Mucosa of descending colon (tissue), 3 donors: ENCODE measurements around the gene LRBA. TPM values are rescaled to one million over a fixed set of nuclear protein-coding genes. Genes with fewer than 3 reads are reported as not detected.

ENCODE experiments used
- ATAC-seq: fragments of 200-7000 bp; cut with Tn5 transposase; one replicate; pipeline ENCODE4 v1.9.1; 2020; ENCODE audit warnings: mild to moderate bottlenecking, moderate library complexity
- DNase-seq, 3 donors: peaks; one replicate each; pipeline ENCODE4 v3.0.0-alpha.2; 2020
- H3K36me3 ChIP-seq: fragments of 200-600 bp; one replicate; pipeline ENCODE4 v1.8.0; 2021; ENCODE audit warnings: low read depth, mild to moderate bottlenecking
- H3K4me1 ChIP-seq: fragments of 200-600 bp; one replicate; pipeline ENCODE4 v1.8.0; 2021; ENCODE audit warnings: low read depth, mild to moderate bottlenecking
- H3K4me3 ChIP-seq: fragments of 200-600 bp; one replicate; pipeline ENCODE4 v1.8.0; 2021; ENCODE audit warnings: mild to moderate bottlenecking
- H3K9me3 ChIP-seq: fragments of 200-600 bp; one replicate; pipeline ENCODE4 v1.8.0; 2021; ENCODE audit warnings: mild to moderate bottlenecking
- intact Hi-C, 2 donors: fragments of 100-400 bp; cut with DNase I in 1 of 2; cut with micrococcal nuclease in 1 of 2; formaldehyde crosslinking; loops; one replicate each; pipeline versions ENCODE4 v1.11.0 to v1.11.1; 2022; cut with DNase I, micrococcal nuclease
- total RNA-seq, 3 donors: library from RNA; stranded (reverse); fragmentation: NEBNext Ultra II Directional in 2 of 3; extraction: Animal tissue kit (Norgen Biotek cat#: 25700) in 2 of 3; gene quantifications; one replicate each; pipeline versions ENCODE4 v1.2.1 to v1.2.4, GENCODE V29; 2021 to 2023
- TF ChIP-seq, protein P1 (sequence below): fragments of 200-600 bp; IDR thresholded peaks from one replicate; pipeline ENCODE4 v1.8.0; 2022; ENCODE audit warnings: antibody characterized with exemption, mild to moderate bottlenecking
- donor health status: DM: no; HTN: no; CAD: no; lungs with moderate emphysema.
- donor health status: DM: no; HTN: no; CAD: no.
- donor health status: DM: no; HTN: yes; CAD: no.

The LRBA gene
- total RNA-seq, 3 donors from 2014 or later: 69.8 to 98.4 (median 76.2) TPM

GRCh38 chr4:150978738-150979575 is 36.1 kb downstream of the LRBA start:
- TF ChIP-seq, protein P1, sequence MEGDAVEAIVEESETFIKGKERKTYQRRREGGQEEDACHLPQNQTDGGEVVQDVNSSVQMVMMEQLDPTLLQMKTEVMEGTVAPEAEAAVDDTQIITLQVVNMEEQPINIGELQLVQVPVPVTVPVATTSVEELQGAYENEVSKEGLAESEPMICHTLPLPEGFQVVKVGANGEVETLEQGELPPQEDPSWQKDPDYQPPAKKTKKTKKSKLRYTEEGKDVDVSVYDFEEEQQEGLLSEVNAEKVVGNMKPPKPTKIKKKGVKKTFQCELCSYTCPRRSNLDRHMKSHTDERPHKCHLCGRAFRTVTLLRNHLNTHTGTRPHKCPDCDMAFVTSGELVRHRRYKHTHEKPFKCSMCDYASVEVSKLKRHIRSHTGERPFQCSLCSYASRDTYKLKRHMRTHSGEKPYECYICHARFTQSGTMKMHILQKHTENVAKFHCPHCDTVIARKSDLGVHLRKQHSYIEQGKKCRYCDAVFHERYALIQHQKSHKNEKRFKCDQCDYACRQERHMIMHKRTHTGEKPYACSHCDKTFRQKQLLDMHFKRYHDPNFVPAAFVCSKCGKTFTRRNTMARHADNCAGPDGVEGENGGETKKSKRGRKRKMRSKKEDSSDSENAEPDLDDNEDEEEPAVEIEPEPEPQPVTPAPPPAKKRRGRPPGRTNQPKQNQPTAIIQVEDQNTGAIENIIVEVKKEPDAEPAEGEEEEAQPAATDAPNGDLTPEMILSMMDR: no peak
- intact Hi-C loops: no loop called here
- Histone ChIP-seq H3K4me1 (peaks cover 23% of the 10 kb centered on the region), H3K9me3 (no peaks in the 10 kb centered on the region), H3K4me3 (no peak overlapping the region), H3K36me3 (no peaks in the 10 kb centered on the region)
- ATAC-seq (no peak), DNase-seq (no peak)

DNA sequence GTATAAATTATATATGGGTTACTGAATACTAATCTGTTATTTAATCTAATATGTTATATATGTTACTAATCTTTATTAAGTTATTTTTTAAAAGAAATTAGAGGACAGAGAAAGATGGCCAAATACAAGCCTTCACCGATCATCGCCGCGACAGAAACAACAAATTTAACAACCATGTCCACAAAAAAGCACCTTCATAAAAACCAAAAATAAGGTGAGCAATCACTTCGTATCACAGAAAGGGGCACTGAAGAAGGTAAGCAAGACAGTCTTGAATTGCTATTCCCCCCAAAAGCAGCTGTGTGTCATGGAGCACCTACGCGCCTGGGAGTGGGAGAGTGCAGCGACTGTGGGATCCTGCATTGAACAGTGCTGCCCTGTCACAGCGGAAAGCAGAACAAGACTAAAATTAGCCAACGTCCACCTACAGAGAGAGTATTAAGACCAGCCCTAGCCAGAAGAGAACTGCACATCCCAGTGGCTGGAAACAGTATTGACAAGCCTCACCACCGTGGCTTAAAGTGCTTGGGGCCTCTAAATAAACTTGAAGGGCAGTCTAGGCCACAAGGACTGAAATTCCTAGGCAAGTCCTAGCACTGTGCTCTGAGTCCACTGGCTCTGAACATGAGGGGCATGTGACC is 38.5 kb downstream of the LRBA start:
- Histone ChIP-seq H3K9me3 (no peaks in the 10 kb centered on the region), H3K4me3 (no peak overlapping the region), H3K4me1 (peaks cover 29% of the 10 kb centered on the region), H3K36me3 (no peaks in the 10 kb centered on the region)
- ATAC-seq (peak; percentile 40), DNase-seq (no peak)
- TF ChIP-seq, protein P1: no peak
- intact Hi-C loops: no loop called here

DNA sequence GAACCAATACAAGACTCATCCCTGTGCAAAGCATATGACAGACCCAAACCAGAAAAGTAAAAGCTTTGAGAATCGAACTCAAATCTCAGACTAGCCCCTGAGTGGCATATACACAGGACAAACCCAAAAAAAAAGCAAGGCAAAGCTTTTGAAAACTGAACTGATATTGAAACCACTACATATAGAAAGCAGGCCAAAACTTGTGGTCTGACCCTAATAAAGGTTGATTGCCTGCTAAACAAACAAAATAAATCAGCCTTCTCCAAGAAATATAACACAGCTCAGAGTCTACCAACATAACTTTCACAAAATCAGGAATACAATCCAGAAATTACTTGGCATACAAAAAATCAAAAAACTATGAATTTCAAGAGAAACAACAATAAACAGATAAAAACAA is 40.3 kb downstream of the LRBA start:
- H3K9me3 ChIP-seq: no peaks in the 10 kb centered on the region
- H3K4me3 ChIP-seq: no peak overlapping the region
- DNase-seq (no peak), ATAC-seq (peak; percentile 29)
- intact Hi-C loops: no loop called here
- peaks cover 29% of the 10 kb centered on the region for H3K4me1 ChIP-seq
- H3K36me3 ChIP-seq: no peaks in the 10 kb centered on the region
- TF ChIP-seq, protein P1: no peak

DNA sequence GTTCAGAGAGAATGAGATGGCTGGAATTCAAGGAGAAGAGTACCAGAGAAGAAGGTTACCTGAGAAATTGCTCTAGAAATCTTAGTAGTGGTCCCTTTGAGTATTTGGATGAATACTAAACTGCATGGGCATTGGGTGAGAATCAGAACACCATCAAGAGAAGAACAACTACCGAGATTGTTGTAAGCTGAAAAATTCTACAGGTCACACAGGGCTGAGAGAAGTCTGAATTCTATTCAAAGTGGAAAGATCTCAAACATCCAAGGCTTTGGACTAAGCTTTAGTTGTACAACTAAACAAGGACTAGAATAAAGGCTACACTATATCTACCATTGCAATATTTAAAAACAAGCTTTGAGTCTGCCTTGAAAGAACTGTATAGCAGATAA is 40.8 kb downstream of the LRBA start:
- no peak overlapping the region for H3K4me3 ChIP-seq
- intact Hi-C loops: no loop called here
- no peaks in the 10 kb centered on the region for H3K36me3 ChIP-seq
- peaks cover 29% of the 10 kb centered on the region for H3K4me1 ChIP-seq
- TF ChIP-seq, protein P1: no peak
- ATAC-seq (peak; percentile 6), DNase-seq (no peak)
- H3K9me3 ChIP-seq: no peaks in the 10 kb centered on the region

- ATAC-seq (peak; percentile 76), DNase-seq (no peak)
- TF ChIP-seq, protein P1: no peak
- Histone ChIP-seq H3K9me3 (no peaks in the 10 kb centered on the region), H3K36me3 (no peaks in the 10 kb centered on the region), H3K4me1 (peaks cover 29% of the 10 kb centered on the region), H3K4me3 (no peak overlapping the region)
- intact Hi-C loops: no loop called here
Observed at GRCh38 chr4:150973626-150974251, 41.3 kb downstream of the LRBA start.
